Right lobe of liver (tissue), 6 donors: Measurements from ENCODE around the gene PADI6. TPM values are rescaled to one million over a fixed set of nuclear protein-coding genes. Genes with fewer than 3 reads are reported as not detected.

ENCODE experiments used
- ATAC-seq, 4 donors: fragments of 200-7000 bp; cut with Tn5 transposase; one replicate each; pipeline ENCODE4 v1.9.1; 2020; ENCODE audit warnings: mild to moderate bottlenecking in 4 of 4, moderate library complexity in 4 of 4
- DNase-seq, 3 donors: peaks; one replicate each; pipeline ENCODE4 v3.0.0-alpha.2; 2020
- H3K27ac ChIP-seq, 3 donors: fragments of 200-600 bp; one replicate each; pipeline ENCODE4 v1.8.0; 2022
- H3K27me3 ChIP-seq, 2 donors: fragments of 200-600 bp; one replicate each; pipeline ENCODE4 v1.8.0; 2022
- H3K36me3 ChIP-seq, 4 donors: fragments of 200-600 bp; sonication (generic) in 1 of 4; one replicate each; pipeline versions ENCODE4 v1.5.1 to v1.8.0; 2017 to 2022; ENCODE audit warnings: control low read depth in 1 of 4
- H3K4me1 ChIP-seq, 4 donors: fragments of 200-600 bp; sonication (generic) in 1 of 4; one replicate each; pipeline versions ENCODE4 v1.5.1 to v1.8.0; 2017 to 2022; ENCODE audit warnings: control low read depth in 1 of 4
- H3K4me3 ChIP-seq, 3 donors: fragments of 200-600 bp; one replicate each; pipeline ENCODE4 v1.8.0; 2022
- H3K9me3 ChIP-seq, 4 donors: fragments of 200-600 bp; sonication (generic) in 1 of 4; one replicate each; pipeline versions ENCODE4 v1.5.1 to v1.8.0; 2017 to 2022; ENCODE audit warnings: control low read depth in 1 of 4
- CTCF ChIP-seq, 4 donors: fragments of 200-600 bp in 3 of 4; fragments of 450-650 bp in 1 of 4; IDR thresholded peaks; one replicate each; pipeline versions ENCODE4 v1.5.1 to v1.8.0; 2016 to 2022; ENCODE audit warnings: antibody characterized with exemption in 4 of 4, mild to moderate bottlenecking in 2 of 4
- POLR2A ChIP-seq: fragments of 450-650 bp; IDR thresholded peaks from one replicate; pipeline ENCODE4 v1.6.1; 2017; ENCODE audit warnings: antibody characterized with exemption, mild to moderate bottlenecking
- WGBS: methylation state at CpG from one replicate; pipeline ENCODE4 v1.1.6; 2018; ENCODE audit warnings: low coverage, low lambda C conversion rate; ENCODE audit not compliant: insufficient coverage; ENCODE audit errors: missing lambda C conversion rate; 5-methylcytosine and 5-hydroxymethylcytosine counted together
- intact Hi-C, 2 donors: fragments of 100-400 bp; cut with DNase I; formaldehyde crosslinking; loops; one replicate each; pipeline versions ENCODE4 v1.11.2 to v1.14.1; 2022
- total RNA-seq, 6 experiments: library from RNA; depleted of rRNA in 2 of 6; stranded (reverse); fragments of >200 nt in 2 of 6; fragmentation: NEBNext Ultra II Directional in 3 of 6; extraction: Animal tissue kit (Norgen Biotek cat#: 25700) in 3 of 6; gene quantifications; one replicate each; pipeline versions ENCODE4 v1.1.0 to v1.2.4, GENCODE V29; 2016 to 2023
- donor health status: DM: no; HTN: yes; CAD: no.
- donor health status: DM: no; HTN: no; CAD: no.
- donor health status: DM: no; HTN: no; CAD: no.
- donor health status: DM: no; HTN: yes; CAD: no.
- donor health status: DM: no; HTN: yes; CAD: no.

The PADI6 gene
- total RNA-seq, 6 experiments from 2014 or later: not detected

- Histone ChIP-seq H3K4me1 (no peaks in the 10 kb centered on the region), H3K9me3 (no peaks in the 10 kb centered on the region), H3K4me3 (no peak overlapping the region), H3K27me3 (no peaks in the 10 kb centered on the region), H3K36me3 (no peaks in the 10 kb centered on the region), H3K27ac (no peak overlapping the region)
- no peak for DNase-seq
- intact Hi-C loops: no loop called here
- 61% methylated on average over 5 of the region's 6 CpGs for WGBS
- TF ChIP-seq POLR2A (no peak), CTCF (IDR thresholded peaks at IDR 0.05) (no peak)
- no peak for ATAC-seq
Measured at GRCh38 chr1:17355898-17356297, 16.1 kb upstream of the PADI6 start.

GRCh38 chr1:17356387-17357026, 15.5 kb upstream of the PADI6 start:
- Histone ChIP-seq H3K4me3 (no peak overlapping the region), H3K9me3 (no peaks in the 10 kb centered on the region), H3K27ac (no peak overlapping the region), H3K4me1 (no peaks in the 10 kb centered on the region), H3K27me3 (no peaks in the 10 kb centered on the region), H3K36me3 (no peaks in the 10 kb centered on the region)
- WGBS: 35% methylated on average over 9 of the region's 12 CpGs
- DNase-seq: no peak
- TF ChIP-seq POLR2A: no peak
- no peak for TF ChIP-seq CTCF (IDR thresholded peaks at IDR 0.05)
- intact Hi-C loops: no loop called here
- no peak for ATAC-seq

- WGBS: 76% methylated on average over 2 of the region's 4 CpGs
- H3K9me3 ChIP-seq: no peaks in the 10 kb centered on the region
- ATAC-seq (no peak), DNase-seq (no peak)
- no peak overlapping the region for H3K4me3 ChIP-seq
- no peaks in the 10 kb centered on the region for H3K4me1 ChIP-seq
- no peaks in the 10 kb centered on the region for H3K27me3 ChIP-seq
- H3K27ac ChIP-seq: no peak overlapping the region
- H3K36me3 ChIP-seq: no peaks in the 10 kb centered on the region
- TF ChIP-seq CTCF (IDR thresholded peaks at IDR 0.05) (no peak), POLR2A (no peak)
- intact Hi-C loops: no loop called here
Measured at GRCh38 chr1:17358557-17358956, 13.4 kb upstream of the PADI6 start.

- Histone ChIP-seq H3K9me3 (no peaks in the 10 kb centered on the region), H3K27me3 (no peaks in the 10 kb centered on the region), H3K36me3 (no peaks in the 10 kb centered on the region), H3K27ac (no peak overlapping the region), H3K4me1 (no peaks in the 10 kb centered on the region), H3K4me3 (no peak overlapping the region)
- DNase-seq: no peak
- intact Hi-C loops: no loop called here
- TF ChIP-seq POLR2A (no peak), CTCF (IDR thresholded peaks at IDR 0.05) (no peak)
- ATAC-seq: no peak
- 44% methylated on average over 8 of the region's 11 CpGs for WGBS
Measured at GRCh38 chr1:17359031-17359430, 13.0 kb upstream of the PADI6 start.

GRCh38 chr1:17359808-17360207, 12.2 kb upstream of the PADI6 start:
- no peaks in the 10 kb centered on the region for H3K9me3 ChIP-seq
- no peak for TF ChIP-seq POLR2A
- TF ChIP-seq CTCF (IDR thresholded peaks at IDR 0.05): no peak
- H3K36me3 ChIP-seq: no peaks in the 10 kb centered on the region
- H3K27ac ChIP-seq: no peak overlapping the region
- 82% methylated on average over 9 of the region's 9 CpGs for WGBS
- intact Hi-C loops: no loop called here
- DNase-seq (no peak), ATAC-seq (no peak)
- H3K4me3 ChIP-seq: no peak overlapping the region
- no peaks in the 10 kb centered on the region for H3K4me1 ChIP-seq
- H3K27me3 ChIP-seq: no peaks in the 10 kb centered on the region
